NCI-H2081 treated with DMSO at 0.1 percent for 48 hours (cell line): Measurements from ENCODE around the gene TBC1D22A.

Source experiments
- DNase-seq: peaks from one replicate; lab custom pipeline; 2025; lab: John Stamatoyannopoulos, UW

Gene TBC1D22A

DNA sequence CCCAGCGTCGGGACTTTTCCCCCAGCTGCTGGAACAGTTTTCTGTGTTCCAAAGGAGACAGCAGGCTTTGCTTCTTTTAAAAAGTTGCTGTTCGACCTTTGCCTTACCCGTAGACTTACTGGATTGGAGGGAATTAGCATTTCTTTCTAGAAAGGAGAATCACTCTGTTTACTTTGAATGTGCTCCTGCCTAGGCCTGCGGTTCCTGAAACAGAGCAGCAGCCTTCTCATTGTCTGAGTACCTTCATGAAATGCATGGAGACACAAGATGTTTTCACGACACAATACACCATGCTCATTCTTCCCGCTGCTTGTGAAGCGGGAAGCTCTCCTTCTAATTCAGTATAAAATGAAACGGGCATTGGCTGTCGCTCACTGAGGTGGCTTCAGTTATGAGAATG lies 196.2 kb downstream of the TBC1D22A start:
- DNase-seq: no peak

GRCh38 chr22:46959369-46959768 lies 196.9 kb downstream of the TBC1D22A start:
- no peak for DNase-seq

- DNase-seq: no peak
Measured at GRCh38 chr22:46961591-46962295, 199.3 kb downstream of the TBC1D22A start.

- no peak for DNase-seq
Measured at GRCh38 chr22:46962406-46962805, 200.0 kb downstream of the TBC1D22A start.

DNA sequence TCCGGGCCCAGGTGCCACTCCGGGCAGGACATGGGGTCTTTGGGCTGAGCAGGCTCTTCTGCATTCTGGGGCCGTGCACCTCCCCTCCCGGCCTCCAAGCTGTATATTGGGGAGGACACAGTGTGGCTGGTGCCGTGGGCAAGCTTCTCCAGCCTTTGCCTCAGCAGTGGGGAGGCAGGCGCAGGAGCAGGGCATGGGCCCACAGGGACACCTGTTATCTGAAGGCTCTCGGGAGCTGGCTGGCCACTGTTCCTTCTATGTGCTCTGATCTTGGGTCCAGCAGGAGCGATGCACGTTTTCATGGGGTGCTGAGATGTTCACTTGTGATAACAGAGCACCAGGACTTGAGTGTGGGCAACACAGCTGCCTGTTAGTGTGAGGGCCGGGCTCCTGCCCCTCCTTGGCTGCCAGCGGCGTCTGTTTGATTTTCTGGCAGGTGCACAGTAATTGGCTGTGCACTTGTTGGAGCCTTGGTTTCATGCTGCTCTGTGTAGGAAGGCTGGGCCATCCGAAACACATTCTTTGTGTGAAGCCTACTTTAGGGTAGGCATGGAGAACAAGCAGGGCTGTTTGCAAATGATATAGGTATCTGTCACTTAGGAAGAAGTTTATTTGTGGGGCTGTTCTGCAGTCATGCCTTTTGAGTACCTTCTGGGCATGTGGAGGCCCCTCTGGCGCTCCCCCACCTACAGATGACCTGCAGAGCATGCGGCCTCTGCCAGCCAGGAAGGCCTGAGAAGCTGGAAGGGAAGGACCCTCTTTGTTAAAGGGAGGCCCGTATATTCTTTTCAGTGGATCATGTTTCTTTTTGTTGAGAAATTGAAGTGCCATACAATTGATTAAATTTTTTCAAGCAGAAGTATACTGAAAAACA lies 201.5 kb downstream of the TBC1D22A start:
- DNase-seq: peak; percentile 35

GRCh38 chr22:46964773-46965550 lies 202.5 kb downstream of the TBC1D22A start:
- no peak for DNase-seq

DNA sequence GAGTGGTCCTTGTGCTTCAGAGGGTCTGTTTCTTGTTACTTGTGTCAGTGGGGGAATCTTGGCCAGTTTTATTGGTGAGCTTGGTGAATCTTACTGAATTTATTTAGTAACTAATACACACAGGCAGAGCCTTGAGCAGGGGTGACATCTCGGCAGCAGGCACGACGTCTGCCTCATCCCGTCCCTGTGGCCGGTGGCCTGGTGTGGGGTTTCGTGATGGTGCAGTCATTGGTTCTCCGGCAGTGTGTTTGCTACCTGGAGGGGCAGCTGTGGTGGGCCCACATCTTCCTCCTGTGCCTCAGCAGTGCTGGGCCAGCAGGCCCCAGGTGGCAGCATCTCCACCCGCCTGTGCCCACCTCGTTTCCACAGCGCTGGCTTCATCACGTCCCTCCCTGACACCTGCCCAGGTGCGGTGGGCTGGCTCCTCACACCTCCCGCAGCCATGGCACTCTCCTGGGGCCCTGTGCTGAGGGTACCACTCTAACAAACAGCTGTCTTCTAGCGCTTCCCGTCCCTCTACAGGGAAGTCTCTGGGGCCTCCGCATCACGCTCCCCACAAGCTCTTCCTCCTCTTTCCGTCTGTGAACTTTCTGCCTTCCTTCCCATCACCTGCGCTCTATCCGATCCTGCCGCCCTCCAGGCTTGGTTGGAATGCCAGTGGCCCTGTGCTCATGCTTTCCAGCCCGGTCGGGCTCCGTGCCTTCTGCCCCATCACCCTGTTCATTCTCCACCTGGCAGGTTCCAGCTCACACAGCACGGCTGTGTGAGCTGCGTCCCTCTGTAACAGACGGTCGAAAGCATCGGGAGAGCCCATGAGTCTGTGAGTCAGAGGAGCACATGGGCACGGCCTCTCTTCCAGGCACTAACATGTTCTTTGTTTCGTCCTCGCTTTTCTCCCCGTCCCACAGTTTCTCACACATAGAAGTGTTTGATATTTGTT lies 203.4 kb downstream of the TBC1D22A start:
- DNase-seq: no peak

DNA sequence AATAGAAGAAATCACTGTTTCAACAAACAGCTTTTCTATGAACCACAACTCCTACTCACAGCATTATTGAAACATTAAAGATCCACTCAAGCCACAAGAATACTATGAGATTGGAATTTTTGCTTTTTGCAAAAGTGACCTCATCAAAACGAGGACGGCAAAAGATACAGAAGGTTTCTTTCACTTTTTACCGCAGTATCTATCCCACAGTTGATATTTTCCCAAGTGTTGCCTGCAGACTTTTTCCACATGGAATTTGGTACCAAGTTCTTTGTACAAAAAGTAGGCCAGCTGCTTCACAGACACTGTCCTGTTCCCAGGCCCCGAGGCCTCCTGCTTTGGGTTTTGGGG lies 204.0 kb downstream of the TBC1D22A start:
- DNase-seq: no peak

DNA sequence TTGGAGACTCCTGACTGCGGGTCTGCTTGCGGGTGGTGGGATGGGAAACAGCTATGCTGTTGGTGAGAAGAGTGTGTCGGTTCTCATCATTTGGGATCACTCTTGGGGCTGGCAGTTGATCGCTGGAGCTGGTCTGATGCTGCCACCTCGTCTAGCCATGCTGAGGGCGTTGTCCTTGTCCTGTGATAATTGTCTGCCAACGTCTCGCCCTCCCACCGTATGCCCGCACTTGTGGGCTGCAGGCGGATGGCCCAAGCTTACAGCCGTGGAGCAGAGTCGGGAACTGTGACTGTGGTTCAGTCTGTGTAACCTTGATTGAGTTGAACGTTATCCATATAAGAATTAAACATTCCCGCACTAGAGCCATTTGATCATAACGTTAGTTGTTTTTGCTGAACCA lies 204.4 kb downstream of the TBC1D22A start:
- no peak for DNase-seq

DNA sequence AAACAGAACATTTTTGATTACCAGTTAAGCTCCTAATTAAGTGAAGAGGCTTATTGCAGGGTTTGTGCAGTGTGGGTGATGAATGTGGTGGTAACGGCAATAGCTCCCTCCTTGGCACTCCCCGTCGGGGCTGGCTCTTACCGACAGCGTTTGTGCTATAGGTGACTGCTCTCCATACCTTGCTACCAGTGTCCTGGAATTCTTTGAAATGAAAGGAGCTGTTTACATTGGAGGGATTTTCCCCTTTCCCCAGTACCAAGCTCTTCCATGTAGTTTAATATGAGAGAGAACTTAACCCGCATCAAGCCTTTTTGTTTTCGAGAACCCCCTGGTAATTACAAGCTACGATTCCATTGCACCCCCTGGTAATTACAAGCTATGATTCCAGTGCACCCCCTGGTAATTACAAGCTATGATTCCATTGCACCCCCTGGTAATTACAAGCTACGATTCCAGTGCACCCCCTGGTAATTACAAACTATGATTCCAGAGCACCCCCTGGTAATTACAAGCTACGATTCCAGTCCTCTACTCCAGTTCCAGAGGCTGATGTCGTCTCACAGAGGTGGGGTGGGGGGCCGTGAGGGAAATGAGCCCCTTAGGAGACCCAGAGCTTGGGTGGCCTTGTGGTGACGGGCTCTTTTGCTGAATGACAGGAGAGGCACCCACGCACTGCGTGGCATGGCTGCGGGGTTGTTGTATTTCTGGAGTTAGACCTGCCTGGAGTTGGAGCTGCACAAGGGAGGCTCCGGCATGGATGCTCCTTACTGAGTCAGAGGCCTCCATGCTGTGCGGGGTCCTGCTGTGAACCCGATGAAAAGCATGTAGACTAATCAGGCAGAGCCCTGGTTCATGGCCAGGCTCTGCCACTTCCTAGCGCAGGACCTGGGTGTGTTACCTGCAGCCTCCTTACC lies 205.3 kb downstream of the TBC1D22A start:
- no peak for DNase-seq

DNA sequence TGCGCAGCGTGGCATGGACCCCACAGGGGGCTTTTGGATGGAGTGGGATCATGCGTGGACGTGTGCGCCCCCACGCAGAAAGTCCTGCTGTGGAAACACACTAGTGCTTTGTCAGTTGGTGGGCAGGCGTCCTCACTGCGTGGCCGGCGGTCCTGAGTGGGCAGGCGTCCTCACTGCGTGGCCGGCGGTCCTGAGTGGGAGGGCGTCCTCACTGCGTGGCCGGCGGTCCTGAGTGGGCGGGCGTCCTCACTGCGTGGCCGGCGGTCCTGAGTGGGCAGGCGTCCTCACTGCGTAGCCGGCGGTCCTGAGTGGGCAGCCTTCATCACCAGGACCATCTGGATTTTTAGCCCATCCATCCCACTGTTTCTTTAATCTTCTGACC lies 205.9 kb downstream of the TBC1D22A start:
- DNase-seq: no peak

GRCh38 chr22:46968848-46969247 lies 206.4 kb downstream of the TBC1D22A start:
- no peak for DNase-seq

GRCh38 chr22:46969491-46969890 lies 207.0 kb downstream of the TBC1D22A start:
- DNase-seq: no peak

- DNase-seq: no peak
Measured at GRCh38 chr22:46969961-46970360, 207.5 kb downstream of the TBC1D22A start.

DNA sequence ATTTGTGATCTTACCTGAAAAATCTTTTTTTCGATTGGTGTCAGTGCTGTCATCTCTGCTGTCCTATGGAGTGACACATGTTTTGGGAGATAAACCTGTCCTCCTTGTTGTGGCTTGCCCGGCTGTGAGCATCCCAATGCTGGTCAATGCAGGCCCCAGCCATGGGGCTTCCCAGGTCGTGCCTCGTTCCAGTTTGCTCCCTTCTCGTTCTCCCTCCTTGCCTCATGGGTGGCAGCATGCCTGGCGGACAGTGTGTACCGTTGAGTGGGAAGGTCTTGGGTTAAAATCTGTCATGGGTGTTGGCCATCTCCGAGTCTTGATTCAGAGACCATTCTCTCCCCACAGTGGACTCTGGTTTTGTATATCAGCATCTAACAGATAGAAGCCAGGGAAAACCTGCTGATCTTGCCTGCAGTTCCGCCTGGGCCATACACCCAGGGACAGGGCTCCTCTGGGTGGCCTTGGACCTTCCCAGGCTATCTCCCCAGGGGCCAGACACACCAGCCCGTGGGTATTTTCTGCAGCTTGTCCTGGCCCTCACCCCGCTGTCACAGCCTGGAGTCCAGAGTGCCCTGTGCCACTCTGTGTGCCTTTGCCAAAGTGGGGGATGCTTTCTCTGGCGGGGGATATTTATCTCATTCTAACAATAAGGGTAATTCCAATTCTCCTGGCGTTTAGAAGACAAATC lies 208.1 kb downstream of the TBC1D22A start:
- DNase-seq: no peak

DNA sequence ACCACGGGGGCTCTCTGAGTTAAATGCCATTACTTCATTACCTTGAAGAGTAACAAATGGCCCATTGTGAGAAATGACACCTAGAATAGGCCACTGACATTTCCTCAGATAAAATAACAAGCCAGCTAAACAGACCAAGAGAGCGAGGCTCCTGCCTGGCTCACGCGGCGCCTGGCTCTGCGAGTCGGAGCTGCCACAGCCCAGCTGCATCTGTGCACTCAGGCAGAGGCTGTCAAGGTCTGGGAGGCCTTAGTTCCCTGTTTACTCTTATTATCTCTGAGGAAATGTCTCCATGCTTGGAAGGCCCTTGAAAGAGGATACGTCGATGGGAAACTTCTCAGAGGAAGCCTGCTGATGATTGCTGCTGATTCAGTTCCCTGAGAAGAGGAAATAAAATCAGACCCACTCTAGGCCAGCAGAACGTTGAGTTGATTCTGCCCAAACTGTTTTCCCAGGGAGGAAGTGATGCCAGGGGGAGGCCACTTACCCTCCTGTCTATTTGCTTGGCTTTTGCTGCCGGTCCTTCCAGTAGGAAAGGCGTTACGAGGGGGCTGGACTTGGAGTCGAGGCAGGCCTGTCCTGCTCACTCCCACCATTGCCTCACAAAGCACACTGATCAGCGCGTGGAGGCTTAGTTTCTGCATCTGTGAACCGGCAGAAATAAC lies 208.8 kb downstream of the TBC1D22A start:
- no peak for DNase-seq

GRCh38 chr22:46971764-46972125 lies 209.3 kb downstream of the TBC1D22A start:
- no peak for DNase-seq

DNA sequence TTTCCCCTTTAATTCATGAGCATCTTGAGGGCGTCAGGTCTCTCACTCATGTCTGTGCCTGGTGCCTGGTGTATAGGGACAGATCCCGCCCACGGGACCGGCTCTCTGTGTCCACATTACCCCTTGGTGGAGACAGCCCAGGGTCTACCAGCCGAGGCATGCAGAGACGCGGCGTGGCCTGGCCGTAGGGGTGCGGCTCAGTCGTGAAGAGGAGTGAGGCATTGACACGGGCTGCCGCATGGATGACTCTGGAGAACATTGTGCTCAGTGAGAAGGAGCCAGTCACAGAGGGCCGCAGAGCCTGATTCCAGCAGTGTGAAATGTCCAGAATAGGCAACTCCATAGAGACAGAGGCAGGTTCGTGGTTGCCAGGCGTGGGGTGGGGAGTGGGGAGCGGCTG lies 209.8 kb downstream of the TBC1D22A start:
- no peak for DNase-seq
